Measurements from ENCODE around the gene PPP6R2.

Gene PPP6R2

DNA sequence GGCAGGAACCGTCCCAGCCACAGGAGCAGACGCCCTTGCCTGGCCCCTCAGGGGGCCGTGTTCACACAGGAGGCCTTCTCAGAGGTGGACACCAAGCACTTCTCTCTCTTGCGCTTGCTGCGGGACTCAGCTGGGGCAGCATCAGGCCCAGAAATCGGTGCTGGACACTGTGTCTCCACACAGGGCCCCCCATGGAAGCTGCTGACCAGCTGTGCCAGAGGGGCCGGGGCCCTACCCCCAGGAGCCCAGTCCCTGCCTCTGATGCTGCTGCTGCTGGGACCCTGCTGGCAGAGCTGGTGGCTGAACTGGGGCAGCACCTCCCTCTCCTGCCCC is 39.6 kb upstream of the PPP6R2 start:
- TF ChIP-seq, protein P1, sequence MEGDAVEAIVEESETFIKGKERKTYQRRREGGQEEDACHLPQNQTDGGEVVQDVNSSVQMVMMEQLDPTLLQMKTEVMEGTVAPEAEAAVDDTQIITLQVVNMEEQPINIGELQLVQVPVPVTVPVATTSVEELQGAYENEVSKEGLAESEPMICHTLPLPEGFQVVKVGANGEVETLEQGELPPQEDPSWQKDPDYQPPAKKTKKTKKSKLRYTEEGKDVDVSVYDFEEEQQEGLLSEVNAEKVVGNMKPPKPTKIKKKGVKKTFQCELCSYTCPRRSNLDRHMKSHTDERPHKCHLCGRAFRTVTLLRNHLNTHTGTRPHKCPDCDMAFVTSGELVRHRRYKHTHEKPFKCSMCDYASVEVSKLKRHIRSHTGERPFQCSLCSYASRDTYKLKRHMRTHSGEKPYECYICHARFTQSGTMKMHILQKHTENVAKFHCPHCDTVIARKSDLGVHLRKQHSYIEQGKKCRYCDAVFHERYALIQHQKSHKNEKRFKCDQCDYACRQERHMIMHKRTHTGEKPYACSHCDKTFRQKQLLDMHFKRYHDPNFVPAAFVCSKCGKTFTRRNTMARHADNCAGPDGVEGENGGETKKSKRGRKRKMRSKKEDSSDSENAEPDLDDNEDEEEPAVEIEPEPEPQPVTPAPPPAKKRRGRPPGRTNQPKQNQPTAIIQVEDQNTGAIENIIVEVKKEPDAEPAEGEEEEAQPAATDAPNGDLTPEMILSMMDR (IDR thresholded peaks at IDR 0.05; ENCODE audit: insufficient read depth, low read depth, low read length, missing control alignments) = no peak
- DNase-seq (ENCODE audit: low read depth) = no peak
- no peak overlapping the region for H3K4me3 ChIP-seq (ENCODE audit: low read depth, low read length)

DNA sequence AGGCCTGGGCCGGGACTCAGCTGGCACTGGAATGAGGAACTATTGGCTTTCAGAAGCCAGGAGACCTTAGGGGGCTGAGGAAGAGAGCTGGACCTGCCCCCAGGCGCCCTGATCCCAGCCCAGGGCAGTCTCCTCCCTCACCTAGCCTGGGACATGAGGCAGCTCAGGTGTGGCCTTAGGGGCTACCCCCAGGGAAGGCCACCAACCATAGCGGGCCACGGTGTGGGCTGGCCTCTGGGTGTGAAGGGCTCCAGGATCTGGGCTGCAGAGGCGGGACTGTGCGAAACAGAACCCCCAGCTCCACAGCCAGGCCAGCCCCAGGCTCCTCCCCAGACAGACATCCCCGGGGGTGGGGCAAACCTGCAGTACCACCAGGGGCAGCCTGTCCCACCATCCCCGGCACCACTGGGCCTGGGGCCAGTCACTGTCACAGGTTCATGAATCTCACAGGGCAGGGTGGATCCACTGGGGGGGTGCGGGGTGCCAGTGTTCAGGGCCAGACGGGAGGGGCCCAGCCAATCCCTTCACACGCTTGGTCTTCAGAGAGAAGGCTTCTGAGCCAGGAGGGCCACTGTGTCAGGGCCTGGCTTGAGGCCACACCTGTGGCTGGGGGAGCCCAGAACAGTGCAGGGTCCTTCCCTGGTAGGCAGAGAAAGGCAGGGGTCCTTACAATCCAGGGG is 39.1 kb upstream of the PPP6R2 start:
- TF ChIP-seq, protein P1 (IDR thresholded peaks at IDR 0.05; ENCODE audit: insufficient read depth, low read depth, low read length, missing control alignments) = no peak
- no peak for DNase-seq (ENCODE audit: low read depth)
- H3K4me3 ChIP-seq (ENCODE audit: low read depth, low read length) = no peak overlapping the region

DNA sequence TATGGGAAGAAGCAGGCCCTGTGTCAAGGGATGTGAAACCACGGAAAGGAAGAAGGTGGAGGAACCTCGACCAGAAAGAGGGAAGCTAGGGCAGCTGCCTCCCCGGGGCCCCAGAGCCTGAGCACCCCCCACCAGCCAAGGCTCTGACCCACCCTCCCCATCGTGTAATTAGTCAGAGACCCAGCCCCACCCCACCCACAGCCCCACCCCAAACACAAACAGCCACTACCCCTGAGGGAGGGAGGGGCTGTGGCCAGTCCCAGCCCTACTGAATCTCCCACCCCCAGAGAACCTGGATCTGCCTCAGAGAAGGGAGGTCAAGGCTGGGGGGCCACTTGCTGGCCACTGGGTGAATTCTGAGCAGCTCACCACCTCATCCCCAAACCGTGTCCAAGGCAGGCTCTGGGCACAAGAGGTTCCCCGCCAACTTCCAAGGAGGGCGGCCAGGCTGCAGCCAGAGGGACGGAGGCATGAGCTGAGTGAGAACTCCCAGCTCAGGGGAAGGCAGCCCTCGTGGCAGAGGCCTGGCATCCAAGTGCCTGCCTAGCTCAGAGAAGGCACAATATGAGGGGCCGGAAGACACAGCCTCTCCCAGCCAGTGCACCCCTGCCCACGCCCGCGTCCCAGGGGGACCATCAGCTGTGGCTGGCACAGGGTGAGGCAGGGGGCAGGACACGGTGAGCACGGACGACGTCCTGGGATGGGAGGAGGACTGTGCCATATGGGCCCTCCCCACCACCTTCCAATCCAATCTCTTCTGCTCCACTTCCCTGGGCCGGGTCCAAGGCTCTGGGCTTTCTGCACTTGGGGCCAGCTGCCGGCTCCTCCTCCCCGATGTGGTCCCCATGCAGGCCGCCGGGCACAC is 38.4 kb upstream of the PPP6R2 start:
- DNase-seq (ENCODE audit: low read depth) = no peak
- H3K4me3 ChIP-seq (ENCODE audit: low read depth, low read length) = peak overlapping the region; percentile 95
- TF ChIP-seq, protein P1 (IDR thresholded peaks at IDR 0.05; ENCODE audit: insufficient read depth, low read depth, low read length, missing control alignments) = no peak

DNA sequence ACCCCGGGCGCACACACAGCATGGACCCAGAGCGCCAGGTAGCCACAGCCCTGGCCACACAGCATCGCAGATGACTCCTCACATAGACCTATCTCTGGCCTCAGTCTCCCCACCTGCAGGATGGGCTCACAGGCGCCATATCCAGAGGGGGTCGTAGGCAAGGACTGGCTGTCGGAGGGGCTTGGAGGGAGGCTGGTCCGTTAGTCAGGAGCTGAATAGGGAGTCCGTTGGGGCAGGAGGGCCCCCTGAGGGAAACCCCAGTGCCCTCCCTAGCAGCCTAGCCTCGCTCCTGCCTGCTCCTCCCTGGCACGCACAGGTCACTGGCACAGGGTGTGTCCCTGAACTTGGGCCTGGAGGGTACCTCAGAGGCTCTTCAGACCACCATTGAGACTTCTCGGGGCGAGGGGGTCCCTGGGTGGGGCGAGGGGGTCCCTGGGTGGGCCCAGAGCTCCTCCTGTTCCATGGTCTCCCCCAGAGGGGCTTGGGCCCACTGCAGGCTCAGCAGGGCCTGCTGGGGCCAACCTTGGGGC is 37.7 kb upstream of the PPP6R2 start:
- TF ChIP-seq, protein P1 (IDR thresholded peaks at IDR 0.05; ENCODE audit: insufficient read depth, low read depth, low read length, missing control alignments) = no peak
- no peak for DNase-seq (ENCODE audit: low read depth)
- H3K4me3 ChIP-seq (ENCODE audit: low read depth, low read length) = peak overlapping the region; percentile 95

DNA sequence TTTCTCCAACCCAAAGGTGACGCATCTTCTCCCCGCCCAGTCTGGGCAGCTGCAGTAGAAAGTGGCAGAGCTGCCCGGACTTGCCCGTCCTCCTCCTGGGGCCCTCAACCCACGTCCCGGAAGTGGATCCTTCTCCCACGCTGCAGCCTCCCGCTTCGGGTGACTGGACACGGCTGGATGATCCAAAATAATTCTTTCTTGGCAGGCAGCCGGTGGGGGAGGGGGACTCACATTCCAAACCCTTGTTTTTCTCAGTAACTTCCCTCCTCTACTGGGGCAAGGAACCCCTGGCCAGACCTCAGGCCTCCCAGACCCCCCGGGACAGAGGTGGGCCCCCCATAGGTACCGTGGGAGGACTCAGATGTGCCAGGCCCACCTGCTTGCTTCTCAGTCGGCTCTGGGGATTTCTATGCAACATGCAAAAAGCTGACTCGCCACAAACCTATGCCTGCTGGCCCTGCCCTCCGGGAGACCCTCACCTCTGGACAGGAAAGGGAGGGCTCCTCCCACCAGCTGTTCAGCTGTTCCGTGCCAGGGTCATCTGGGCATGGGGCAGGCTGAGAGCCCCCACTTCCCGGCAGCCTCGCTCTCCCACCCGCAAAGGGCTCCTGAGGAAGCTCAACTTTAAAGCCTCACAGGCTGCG is 37.1 kb upstream of the PPP6R2 start:
- peak overlapping the region; percentile 95 for H3K4me3 ChIP-seq (ENCODE audit: low read depth, low read length)
- TF ChIP-seq, protein P1 (IDR thresholded peaks at IDR 0.05; ENCODE audit: insufficient read depth, low read depth, low read length, missing control alignments) = no peak

GRCh38 chr22:50306753-50307749 is 36.1 kb upstream of the PPP6R2 start, which contains the start of gene PLXNB2:
PLXNB2 (minus strand) TSS chr22:50307646; CDS start chr22:50290584, 17,062 bp downstream.
- H3K4me3 ChIP-seq (ENCODE audit: low read depth, low read length) = peak within 1 kb of the TSS; percentile 95
- TF ChIP-seq, protein P1 (IDR thresholded peaks at IDR 0.05; ENCODE audit: insufficient read depth, low read depth, low read length, missing control alignments) = no peak
- DNase-seq (ENCODE audit: low read depth) = peak; percentile 89

More for the DNA sequence above, 37.1 kb upstream of the PPP6R2 start:
- peak; percentile 76 for DNase-seq (ENCODE audit: low read depth)
